HepG2 (cell line): ENCODE results near the gene ZFP3. TPM values are rescaled to one million over a fixed set of nuclear protein-coding genes. Genes with fewer than 3 reads are reported as not detected.
"Not testable (repeated sequence)": the region's sequence is repeated elsewhere in the genome, so short reads cannot be mapped to it uniquely, and the experiment has no call there.

Experiments used
- ATAC-seq: fragments of 200-7000 bp; cut with Tn5 transposase; 3 replicates; pipeline ENCODE4 v1.9.1; 2020; ENCODE audit warnings: mild to moderate bottlenecking, moderate library complexity
- BruUV-seq: library from RNA; stranded (reverse); fragments of 400-500 nt; replicated peaks from 2 replicates; lab custom pipeline; 2021; lab: Mats Ljungman, UMichigan
- CTCF ChIA-PET: fragments of 300-600 bp; formaldehyde crosslinking; extraction: SDS; loops from one replicate; lab custom pipeline; 2021; ENCODE audit warnings: low total read pairs, inconsistent platforms, low intra/inter-chr PET ratio; lab: Yijun Ruan, JAX
- POLR2A ChIA-PET: fragments of 350-600 bp; sonication (Branson Sonifier 250); formaldehyde crosslinking; loops from one replicate; lab custom pipeline; 2020; ENCODE audit warnings: antibody characterized with exemption, inconsistent platforms; lab: Yijun Ruan, JAX
- DNase-seq: peaks from one replicate; pipeline ENCODE4 v3.0.0-alpha.2; 2015; ENCODE audit warnings: low spot score
- FAIRE-seq: peaks from 3 replicates; lab custom pipeline; 2011; peaks lifted over from hg19 to GRCh38; lab: Jason Lieb, UNC
- H2AFZ ChIP-seq: one replicate; pipeline ENCODE4 v1.6.1; 2011; ENCODE audit warnings: low read length, inconsistent platforms
- H3K27ac ChIP-seq: fragments of 300-600 bp; 3 replicates; pipeline ENCODE4 v1.8.0; 2011; ENCODE audit warnings: mixed run types, mild to moderate bottlenecking, mixed read lengths, low read length, inconsistent platforms; ENCODE audit not compliant: insufficient read depth; ENCODE audit errors: extremely low read length
- H3K27me3 ChIP-seq, 2 experiments: fragments of 200-600 bp in 1 of 2; 2 replicates in 1 of 2; 3 replicates in 1 of 2; pipeline versions ENCODE4 v1.6.0 to v1.8.0; 2011; ENCODE audit warnings: low read length in 2 of 2, mild to moderate bottlenecking in 2 of 2, moderate library complexity in 2 of 2, inconsistent platforms in 1 of 2; ENCODE audit not compliant: insufficient read depth in 2 of 2, control insufficient read depth in 1 of 2
- H3K36me3 ChIP-seq, 2 experiments: fragments of 200-600 bp in 1 of 2; replicated peaks in 1 of 2; 2 replicates in 1 of 2; 3 replicates in 1 of 2; pipeline versions ENCODE4 v1.5.1 to v1.8.0; 2011; ENCODE audit warnings: low read length in 2 of 2, inconsistent platforms in 1 of 2; ENCODE audit not compliant: insufficient read depth in 2 of 2, control insufficient read depth in 1 of 2
- H3K4me1 ChIP-seq: 2 replicates; pipeline ENCODE4 v1.5.1; 2012; ENCODE audit warnings: low read length, inconsistent platforms; ENCODE audit not compliant: insufficient read depth
- H3K4me2 ChIP-seq: 2 replicates; pipeline ENCODE4 v1.6.0; 2011; ENCODE audit warnings: low read depth, low read length, inconsistent platforms
- H3K4me3 ChIP-seq, 3 experiments: fragments of 200-600 bp in 1 of 3; sonication (generic), shearing (Covaris generic) in 1 of 3; replicated peaks in 1 of 3; 2 replicates each; pipeline ENCODE4 v1.5.1; 2011 to 2016; ENCODE audit warnings: low read length in 3 of 3, inconsistent platforms in 2 of 3, low read depth in 2 of 3, mild to moderate bottlenecking in 2 of 3, control low read depth in 1 of 3, mixed read lengths in 1 of 3; ENCODE audit not compliant: insufficient read depth in 1 of 3
- H3K79me2 ChIP-seq: one replicate; pipeline ENCODE4 v1.6.1; 2011; ENCODE audit warnings: low read length, inconsistent platforms; ENCODE audit not compliant: insufficient read depth
- H3K9ac ChIP-seq: 2 replicates; pipeline ENCODE4 v1.6.0; 2011; ENCODE audit warnings: mild to moderate bottlenecking, low read depth, low read length, inconsistent platforms; ENCODE audit not compliant: insufficient read depth
- H3K9me3 ChIP-seq: 2 replicates; pipeline ENCODE4 v1.5.1; 2012; ENCODE audit warnings: mild to moderate bottlenecking, low read length
- H4K20me1 ChIP-seq: 2 replicates; pipeline ENCODE4 v1.6.0; 2011; ENCODE audit warnings: inconsistent platforms, mild to moderate bottlenecking, low read length, moderate library complexity; ENCODE audit not compliant: insufficient read depth
- JARID2 ChIP-seq: sonication (generic); formaldehyde crosslinking; IDR thresholded peaks from 2 replicates; pipeline ENCODE4 v1.8.1; 2023; ENCODE audit warnings: missing genetic modification reagents, inconsistent platforms; ENCODE audit not compliant: insufficient replicate concordance
- JUND ChIP-seq: sonication (generic); formaldehyde crosslinking; IDR thresholded peaks from 2 replicates; pipeline ENCODE4 v1.8.0; 2022; ENCODE audit warnings: mild to moderate bottlenecking, missing genetic modification reagents
- MXD1 ChIP-seq: sonication (generic); formaldehyde crosslinking; IDR thresholded peaks from 2 replicates; pipeline ENCODE4 v1.4.0; 2020; ENCODE audit warnings: mild to moderate bottlenecking, missing genetic modification reagents
- SMAD3 ChIP-seq: sonication (generic); formaldehyde crosslinking; IDR thresholded peaks from 2 replicates; pipeline ENCODE4 v1.4.0; 2020; ENCODE audit warnings: missing genetic modification reagents
- USF2 ChIP-seq, 2 experiments: sonication (generic) in 1 of 2; formaldehyde crosslinking in 1 of 2; IDR thresholded peaks; 2 replicates each; pipeline versions ENCODE4 v1.5.1 to v1.6.1; 2011 to 2020; ENCODE audit warnings: borderline replicate concordance in 1 of 2, low read depth in 1 of 2, low read length in 1 of 2, mild to moderate bottlenecking in 1 of 2, missing genetic modification reagents in 1 of 2, moderate library complexity in 1 of 2
- ZBED4 ChIP-seq: sonication (generic); formaldehyde crosslinking; IDR thresholded peaks from 2 replicates; pipeline ENCODE4 v1.4.0; 2020; ENCODE audit warnings: missing genetic modification reagents, borderline replicate concordance
- ZNF382 ChIP-seq: sonication (generic); formaldehyde crosslinking; IDR thresholded peaks from 2 replicates; pipeline ENCODE4 v1.5.0; 2020; ENCODE audit warnings: missing genetic modification reagents, mild to moderate bottlenecking, borderline replicate concordance
- ZNF7 ChIP-seq: IDR thresholded peaks from 2 replicates; pipeline ENCODE4 v1.6.1; 2016; ENCODE audit warnings: missing biosample characterization, missing genetic modification reagents
- ZNF766 ChIP-seq: sonication (generic); formaldehyde crosslinking; IDR thresholded peaks from 2 replicates; pipeline ENCODE4 v1.5.0; 2020; ENCODE audit warnings: missing genetic modification reagents, borderline replicate concordance
- WGBS: methylation state at CpG from one replicate; pipeline ENCODE4 v1.1.6; 2017; ENCODE audit warnings: low lambda C conversion rate; 5-methylcytosine and 5-hydroxymethylcytosine counted together
- in situ Hi-C: cut with HindIII; loops from 2 replicates; pipeline ENCODE4 v1.10.0; 2017; ENCODE audit warnings: low pct_unique_long_range_greater_than_20kb; ENCODE audit not compliant: extremely low pct_ligation_motif_present
- intact Hi-C: fragments of 100-400 bp; cut with micrococcal nuclease; formaldehyde crosslinking; loops from one replicate; pipeline ENCODE4 v1.10.0; 2022; ENCODE audit not compliant: unreplicated experiment
- polyA plus RNA-seq, 8 experiments: library from polyadenylated mRNA; depleted of rRNA in 3 of 8; stranded (reverse) in 7 of 8; unstranded in 1 of 8; fragments of >200 nt; fragmentation: Illumina TruSeq in 4 of 8; extraction: Trizol in 4 of 8; gene quantifications; 2 replicates each; pipeline versions ENCODE4 v1.2.1 to v1.2.3, GENCODE V29; 2011 to 2016; ENCODE audit warnings: low read depth in 4 of 8, missing spikeins in 1 of 8, mixed read lengths in 1 of 8; ENCODE audit not compliant: insufficient read depth in 1 of 8
- total RNA-seq, 5 experiments: library from RNA; depleted of rRNA; stranded (reverse); fragments of >200 nt; fragmentation: Illumina TruSeq; extraction: Trizol; gene quantifications; 2 replicates each; pipeline ENCODE4 v1.2.3, GENCODE V29; 2016; ENCODE audit warnings: low read depth in 1 of 5

Gene ZFP3
- total and polyA plus RNA-seq, 2 of the 13 experiments (the other 11 are each of a cell fraction or from before 2014, with no cell fraction given), result not detected

- in situ Hi-C loops, intact Hi-C loops, POLR2A ChIA-PET, H3K9ac ChIP-seq, H3K4me2 ChIP-seq, ATAC-seq, H3K9me3 ChIP-seq, H2AFZ ChIP-seq, CTCF ChIA-PET, H3K79me2 ChIP-seq, FAIRE-seq, H4K20me1 ChIP-seq, H3K4me3 ChIP-seq, H3K27ac ChIP-seq, H3K4me1 ChIP-seq, H3K36me3 ChIP-seq, BruUV-seq, DNase-seq: not testable (repeated sequence)
- H3K27me3 ChIP-seq, result peaks cover 2 to 19% of the 10 kb centered on the region in 2 experiments; a peak in 4 of 5 replicates
- 20% methylated on average over 2 of the region's 5 CpGs for WGBS
These were observed 52.4 kb downstream of the ZFP3 start for GRCh38 chr17:5130687-5131086.

GRCh38 chr17:5131146-5131715 lies 53.0 kb downstream of the ZFP3 start:
- no peak for DNase-seq
- no peak overlapping the region for H2AFZ ChIP-seq
- ChIA-PET CTCF (no interaction called here), POLR2A (no interaction called here)
- FAIRE-seq, result no peak
- no peaks in the 10 kb centered on the region for H3K9me3 ChIP-seq
- BruUV-seq, result no TSS peak
- H4K20me1 ChIP-seq, result no peaks in the 10 kb centered on the region
- H3K27ac ChIP-seq, result no peak overlapping the region
- intact Hi-C loops, result no loop called here
- peaks cover 2 to 24% of the 10 kb centered on the region in 2 experiments; a peak in 4 of 5 replicates for H3K27me3 ChIP-seq
- H3K9ac ChIP-seq, result no peak overlapping the region
- 30% methylated on average over 6 of the region's 7 CpGs for WGBS
- no peak overlapping the region for H3K4me3 ChIP-seq
- no peak overlapping the region for H3K4me2 ChIP-seq
- no peaks in the 10 kb centered on the region for H3K36me3 ChIP-seq
- H3K79me2 ChIP-seq, result no peaks in the 10 kb centered on the region
- no peak for ATAC-seq
- in situ Hi-C loops, result no loop called here
- peaks cover 9% of the 10 kb centered on the region for H3K4me1 ChIP-seq
- TF ChIP-seq ZBED4 (CRISPR knock-in tag) (no peak), SMAD3 (no peak), USF2 (IDR thresholded peaks at IDR 0.05; ENCODE audit: low read depth, low read length) (no peak), USF2 (CRISPR knock-in tag; IDR thresholded peaks at IDR 0.05; ENCODE audit: borderline replicate concordance) (no peak), ZNF766 (CRISPR knock-in tag) (no peak), MXD1 (CRISPR knock-in tag) (no peak), ZNF7 (CRISPR knock-in tag) (no peak), JUND (CRISPR knock-in tag) (no peak), JARID2 (no peak), ZNF382 (CRISPR knock-in tag) (no peak)
